ENCODE results near the gene PRR7. TPM values are rescaled to one million over a fixed set of nuclear protein-coding genes. Genes with fewer than 3 reads are reported as not detected.

PRR7 gene
- total RNA-seq, 2 donors from 2014 or later = 0.90 to 1.1 TPM

DNA sequence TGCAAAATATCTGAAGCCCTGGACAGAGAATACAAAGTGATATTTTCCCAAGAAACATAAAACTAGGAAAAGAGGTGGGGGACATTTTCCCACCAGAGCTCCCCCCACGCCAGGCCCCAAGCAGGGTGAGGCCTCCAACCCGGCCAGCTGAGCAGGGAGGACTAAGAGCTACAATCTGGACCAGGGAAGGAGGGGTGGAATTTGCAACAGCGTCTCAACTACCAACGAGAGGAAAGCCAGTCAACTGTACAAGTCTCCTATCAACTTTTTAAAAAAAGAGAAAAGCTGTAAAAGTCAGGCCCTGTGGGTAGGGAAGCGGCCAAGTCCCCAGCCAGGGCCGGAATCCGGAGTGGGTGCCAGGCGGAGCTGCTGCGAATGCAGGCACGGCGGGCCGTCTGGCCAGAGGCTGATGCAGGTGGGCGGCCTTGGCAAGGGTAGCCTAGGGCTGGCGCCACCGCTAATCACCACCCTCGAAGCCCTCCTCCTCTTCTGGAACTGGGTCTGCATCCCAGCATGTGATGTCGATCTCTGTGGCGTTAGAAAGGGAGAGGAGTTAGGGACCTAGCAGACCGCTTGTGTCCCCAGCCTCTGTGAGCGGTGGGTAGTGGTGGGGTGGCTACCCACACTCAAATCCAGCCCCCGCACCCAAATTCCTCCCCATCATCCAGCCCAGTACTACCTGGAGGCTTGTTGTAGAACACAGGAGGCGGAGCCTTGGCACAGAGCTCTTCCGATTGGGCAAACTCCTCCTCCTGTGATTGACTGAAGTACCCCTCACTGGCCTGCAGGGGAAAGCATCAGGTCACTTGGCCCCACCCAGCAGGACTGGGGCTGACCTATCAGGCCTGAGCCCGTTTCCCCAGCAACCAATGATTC, 10.6 kb downstream of the PRR7 start:
- no peak overlapping the region for H3K4me3 ChIP-seq
- H3K9me3 ChIP-seq = no peaks in the 10 kb centered on the region
- H3K27me3 ChIP-seq = no peaks in the 10 kb centered on the region
- TF ChIP-seq, protein P1, sequence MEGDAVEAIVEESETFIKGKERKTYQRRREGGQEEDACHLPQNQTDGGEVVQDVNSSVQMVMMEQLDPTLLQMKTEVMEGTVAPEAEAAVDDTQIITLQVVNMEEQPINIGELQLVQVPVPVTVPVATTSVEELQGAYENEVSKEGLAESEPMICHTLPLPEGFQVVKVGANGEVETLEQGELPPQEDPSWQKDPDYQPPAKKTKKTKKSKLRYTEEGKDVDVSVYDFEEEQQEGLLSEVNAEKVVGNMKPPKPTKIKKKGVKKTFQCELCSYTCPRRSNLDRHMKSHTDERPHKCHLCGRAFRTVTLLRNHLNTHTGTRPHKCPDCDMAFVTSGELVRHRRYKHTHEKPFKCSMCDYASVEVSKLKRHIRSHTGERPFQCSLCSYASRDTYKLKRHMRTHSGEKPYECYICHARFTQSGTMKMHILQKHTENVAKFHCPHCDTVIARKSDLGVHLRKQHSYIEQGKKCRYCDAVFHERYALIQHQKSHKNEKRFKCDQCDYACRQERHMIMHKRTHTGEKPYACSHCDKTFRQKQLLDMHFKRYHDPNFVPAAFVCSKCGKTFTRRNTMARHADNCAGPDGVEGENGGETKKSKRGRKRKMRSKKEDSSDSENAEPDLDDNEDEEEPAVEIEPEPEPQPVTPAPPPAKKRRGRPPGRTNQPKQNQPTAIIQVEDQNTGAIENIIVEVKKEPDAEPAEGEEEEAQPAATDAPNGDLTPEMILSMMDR (IDR thresholded peaks at IDR 0.05) = peak; percentile 46 to 53
- DNase-seq (ENCODE audit: low spot score) = peak; percentile 93
- peak overlapping the region; percentile 21 to 84 for H3K27ac ChIP-seq
- peaks cover 0 to 46% of the 10 kb centered on the region in 2 donors for H3K4me1 ChIP-seq
- H3K36me3 ChIP-seq = peaks cover 10% of the 10 kb centered on the region

DNA sequence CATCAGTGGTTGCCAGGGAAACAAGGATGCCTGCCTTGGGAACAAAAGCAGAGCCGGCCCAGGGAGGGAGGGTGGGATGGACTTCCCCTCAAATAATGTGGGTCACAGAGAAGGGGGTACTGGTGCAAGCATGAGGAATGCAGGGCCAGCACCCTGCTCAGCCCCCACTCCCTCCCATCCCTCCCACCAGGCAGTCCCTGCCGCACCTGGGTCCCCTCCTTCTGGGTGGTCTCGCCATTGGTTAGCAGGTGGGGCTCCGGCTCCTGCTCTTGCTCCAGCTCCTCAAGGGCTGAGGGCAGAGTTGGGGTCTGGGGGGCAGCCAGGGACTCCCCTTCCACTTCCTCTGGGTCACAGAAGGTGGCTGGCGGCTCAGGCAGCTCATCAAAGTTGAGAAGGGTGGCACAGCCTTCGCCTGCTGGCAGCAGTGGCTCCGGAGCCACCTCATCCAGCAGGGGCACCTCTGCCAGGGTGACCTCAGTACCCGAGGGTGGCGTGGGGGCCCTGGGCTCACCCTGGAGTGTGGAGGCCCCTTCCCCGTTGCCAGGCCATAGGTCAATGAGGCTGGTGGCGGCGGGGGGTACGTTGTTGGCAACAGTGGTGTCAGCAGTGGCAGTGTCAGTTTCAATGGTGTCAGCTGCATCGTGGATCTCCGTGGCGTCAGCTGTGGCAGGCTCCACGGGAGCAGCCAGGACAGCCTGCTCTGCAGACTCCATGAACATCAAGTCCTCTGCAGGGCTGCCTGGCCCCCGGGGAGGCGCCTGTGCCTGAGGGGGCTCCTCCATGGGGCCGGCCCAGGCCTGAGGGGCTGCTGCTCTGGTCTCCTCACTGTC, 11.5 kb downstream of the PRR7 start:
- DNase-seq (ENCODE audit: low spot score) = no peak
- Histone ChIP-seq H3K9me3 (no peaks in the 10 kb centered on the region), H3K27me3 (no peaks in the 10 kb centered on the region), H3K27ac (no peak overlapping the region), H3K4me3 (no peak overlapping the region), H3K36me3 (peaks cover 10% of the 10 kb centered on the region), H3K4me1 (peaks cover 0 to 52% of the 10 kb centered on the region in 2 donors)
- TF ChIP-seq, protein P1 (IDR thresholded peaks at IDR 0.05) = no peak

DNA sequence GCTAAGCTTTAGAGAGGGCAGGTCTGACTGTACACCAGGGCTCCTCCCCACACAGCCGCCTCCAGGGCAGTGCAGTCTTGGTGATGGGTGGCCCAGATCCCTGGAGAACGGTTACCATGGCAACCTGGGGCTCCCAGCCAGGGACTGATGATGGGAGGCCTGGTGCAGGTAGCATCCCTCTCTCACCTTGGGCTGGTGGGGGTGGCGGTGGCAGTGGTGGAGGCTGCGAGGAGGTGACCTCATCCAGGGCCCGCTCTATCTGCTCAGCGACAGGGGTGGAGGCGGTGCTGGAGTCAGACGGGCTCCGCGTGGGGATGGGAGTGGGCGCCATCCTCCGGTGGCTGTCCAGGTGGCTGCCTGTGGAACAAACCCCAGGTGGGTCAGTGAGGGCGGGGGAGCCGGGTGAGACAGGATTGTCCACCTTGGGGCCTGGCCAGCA, 12.3 kb downstream of the PRR7 start:
- peaks cover 10% of the 10 kb centered on the region for H3K36me3 ChIP-seq
- peaks cover 0 to 45% of the 10 kb centered on the region in 2 donors for H3K4me1 ChIP-seq
- H3K9me3 ChIP-seq = no peaks in the 10 kb centered on the region
- no peaks in the 10 kb centered on the region for H3K27me3 ChIP-seq
- H3K4me3 ChIP-seq = no peak overlapping the region
- TF ChIP-seq, protein P1 (IDR thresholded peaks at IDR 0.05) = no peak
- no peak overlapping the region for H3K27ac ChIP-seq
- no peak for DNase-seq (ENCODE audit: low spot score)

DNA sequence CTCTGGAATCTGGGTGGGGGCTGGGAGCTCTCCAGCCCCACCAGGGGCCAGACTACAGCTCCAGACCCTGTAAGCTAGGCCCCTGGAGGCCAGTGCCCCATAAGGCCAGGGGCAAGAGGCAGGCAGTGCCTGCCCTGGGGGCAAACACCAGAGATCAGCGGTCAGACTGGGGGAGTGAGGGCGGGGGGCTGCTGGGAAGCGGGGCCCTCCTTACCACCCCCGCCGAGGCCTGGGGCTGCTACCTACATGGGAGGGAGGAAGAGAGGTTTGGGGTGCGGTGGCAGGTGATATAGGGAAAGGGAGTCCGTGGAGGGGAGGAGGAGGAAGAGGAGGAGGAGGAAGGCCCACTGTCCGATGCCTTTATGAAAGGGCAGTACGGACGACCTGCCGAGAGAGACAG, 12.7 kb downstream of the PRR7 start:
- H3K36me3 ChIP-seq = peaks cover 10% of the 10 kb centered on the region
- no peaks in the 10 kb centered on the region for H3K9me3 ChIP-seq
- H3K4me1 ChIP-seq = peaks cover 0 to 41% of the 10 kb centered on the region in 2 donors
- no peak overlapping the region for H3K27ac ChIP-seq
- no peak for DNase-seq (ENCODE audit: low spot score)
- H3K27me3 ChIP-seq = no peaks in the 10 kb centered on the region
- TF ChIP-seq, protein P1 (IDR thresholded peaks at IDR 0.05) = no peak
- H3K4me3 ChIP-seq = no peak overlapping the region

DNA sequence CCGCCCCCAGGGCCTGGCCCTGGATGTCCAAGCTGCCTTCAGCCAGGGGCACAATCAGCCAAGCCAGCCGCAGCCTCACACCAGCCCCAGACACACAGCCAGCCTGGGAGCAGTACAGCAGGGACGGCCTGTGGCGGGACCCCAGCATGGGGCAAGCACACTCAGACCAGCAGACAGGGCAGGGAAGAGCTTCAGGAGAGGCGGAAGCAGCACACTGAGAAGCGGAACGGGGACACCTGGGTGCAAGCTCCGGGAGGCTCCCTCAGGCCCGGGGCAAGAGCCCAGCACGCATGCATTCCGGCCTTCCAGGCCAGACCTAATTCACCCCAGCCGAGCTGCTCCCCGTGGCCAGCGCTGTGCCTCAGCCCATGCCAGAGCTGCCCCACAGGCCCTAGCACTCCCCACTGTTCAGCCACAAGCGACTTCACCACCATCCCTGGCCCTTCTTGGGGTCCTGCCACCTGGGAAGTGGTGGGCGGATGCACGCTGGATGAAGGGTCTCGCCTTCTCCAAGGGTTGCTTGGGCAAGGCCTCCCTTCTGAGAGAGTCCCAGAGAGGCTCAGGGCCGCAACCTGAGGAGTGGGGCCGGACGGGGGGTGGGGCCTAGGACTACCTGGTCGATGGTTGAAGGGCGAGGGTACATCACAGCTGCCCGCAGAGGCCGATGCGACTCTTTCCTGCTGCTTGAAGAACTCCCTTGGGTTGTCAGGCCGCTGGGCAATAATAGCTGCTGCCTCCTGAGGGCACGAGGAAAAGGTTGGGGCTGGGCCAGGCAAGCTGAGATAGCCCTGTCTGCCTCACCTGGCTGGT, 13.4 kb downstream of the PRR7 start:
- no peak for DNase-seq (ENCODE audit: low spot score)
- Histone ChIP-seq H3K4me3 (no peak overlapping the region), H3K27me3 (no peaks in the 10 kb centered on the region), H3K36me3 (peaks cover 10% of the 10 kb centered on the region), H3K4me1 (peaks cover 0 to 38% of the 10 kb centered on the region in 2 donors), H3K9me3 (no peaks in the 10 kb centered on the region), H3K27ac (no peak overlapping the region)
- TF ChIP-seq, protein P1 (IDR thresholded peaks at IDR 0.05) = no peak

All from right atrium auricular region (tissue), 2 donors.